ENCODE results near the gene SMIM22. TPM values are rescaled to one million over a fixed set of nuclear protein-coding genes. Genes with fewer than 3 reads are reported as not detected.

SMIM22 gene
- total RNA-seq, 1 experiment from 2014 or later = not detected

DNA sequence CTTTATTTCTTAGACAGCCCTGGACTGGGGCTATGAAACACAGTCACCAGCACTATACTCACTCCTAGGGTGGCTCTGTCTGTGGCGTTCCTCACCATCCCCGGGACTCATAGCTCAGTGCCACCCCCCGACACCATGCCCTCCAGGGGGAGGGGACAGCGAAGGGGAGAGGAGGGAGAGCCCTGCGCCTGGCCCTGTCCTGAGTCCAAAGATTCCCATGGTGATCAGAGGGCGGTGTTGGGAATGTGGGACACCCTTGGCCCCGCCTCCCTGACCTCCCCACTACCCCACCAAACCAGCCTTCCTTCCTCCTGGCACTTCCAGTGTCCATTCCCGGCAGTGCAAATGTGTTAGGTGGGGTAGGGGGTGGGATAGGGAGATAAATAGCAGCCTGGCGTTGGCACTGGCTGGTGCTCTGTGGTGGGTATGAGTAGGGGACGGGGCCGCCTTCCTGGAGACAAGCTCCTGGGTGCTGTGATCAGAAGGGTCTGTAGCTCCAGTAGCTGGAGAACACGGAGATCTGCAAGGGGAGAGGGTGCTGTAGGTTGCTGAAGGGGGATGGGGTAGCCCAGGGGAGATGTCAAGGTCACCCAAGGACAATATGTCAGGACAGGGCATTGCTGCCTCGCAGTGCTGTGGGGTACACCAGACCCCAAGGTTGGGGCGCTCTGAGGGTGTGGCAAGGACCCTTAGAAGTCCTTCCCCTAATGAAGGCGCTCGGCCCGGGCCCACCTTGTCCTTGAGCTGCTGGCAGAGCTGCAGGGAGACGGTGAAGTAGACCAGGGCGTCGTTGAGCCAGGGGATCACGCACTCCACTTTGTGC lies 2.0 kb downstream of the SMIM22 start:
- Histone ChIP-seq H3K4me3 (ENCODE audit: low read depth, low read length) (no peak overlapping the region), H3K4me1 (peaks cover 9% of the 10 kb centered on the region; the same call in 1 of the 2 replicates), H3K36me3 (ENCODE audit: control insufficient read depth, insufficient read depth, low read length) (no peaks in the 10 kb centered on the region), H3K27me3 (replicated peaks; ENCODE audit: control insufficient read depth, insufficient read depth, low read length) (no peaks in the 10 kb centered on the region), H3K9me3 (no peaks in the 10 kb centered on the region)
- H3K27me3 Mint-ChIP-seq (ENCODE audit: insufficient read depth, unreplicated experiment) = no peaks in the 10 kb centered on the region
- no peak overlapping the region for H3K27ac Mint-ChIP-seq (ENCODE audit: unreplicated experiment)
- no peaks in the 10 kb centered on the region for H3K9me3 Mint-ChIP-seq (ENCODE audit: unreplicated experiment)
- no peaks in the 10 kb centered on the region for H3K4me1 Mint-ChIP-seq (ENCODE audit: low read depth, unreplicated experiment)
- CTCF ChIA-PET = no interaction called here
- TF ChIP-seq, protein P1, sequence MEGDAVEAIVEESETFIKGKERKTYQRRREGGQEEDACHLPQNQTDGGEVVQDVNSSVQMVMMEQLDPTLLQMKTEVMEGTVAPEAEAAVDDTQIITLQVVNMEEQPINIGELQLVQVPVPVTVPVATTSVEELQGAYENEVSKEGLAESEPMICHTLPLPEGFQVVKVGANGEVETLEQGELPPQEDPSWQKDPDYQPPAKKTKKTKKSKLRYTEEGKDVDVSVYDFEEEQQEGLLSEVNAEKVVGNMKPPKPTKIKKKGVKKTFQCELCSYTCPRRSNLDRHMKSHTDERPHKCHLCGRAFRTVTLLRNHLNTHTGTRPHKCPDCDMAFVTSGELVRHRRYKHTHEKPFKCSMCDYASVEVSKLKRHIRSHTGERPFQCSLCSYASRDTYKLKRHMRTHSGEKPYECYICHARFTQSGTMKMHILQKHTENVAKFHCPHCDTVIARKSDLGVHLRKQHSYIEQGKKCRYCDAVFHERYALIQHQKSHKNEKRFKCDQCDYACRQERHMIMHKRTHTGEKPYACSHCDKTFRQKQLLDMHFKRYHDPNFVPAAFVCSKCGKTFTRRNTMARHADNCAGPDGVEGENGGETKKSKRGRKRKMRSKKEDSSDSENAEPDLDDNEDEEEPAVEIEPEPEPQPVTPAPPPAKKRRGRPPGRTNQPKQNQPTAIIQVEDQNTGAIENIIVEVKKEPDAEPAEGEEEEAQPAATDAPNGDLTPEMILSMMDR (IDR thresholded peaks at IDR 0.05; ENCODE audit: insufficient read depth in 1 of 2, low read depth in 1 of 2, low read length in 1 of 2, severe bottlenecking in 1 of 2, unreplicated experiment in 1 of 2) = no peak
- POLR2A ChIA-PET = no interaction called here
- DNase-seq = no peak
- no TSS peak for BruUV-seq (replicated peaks)
- H3K36me3 Mint-ChIP-seq (ENCODE audit: insufficient read depth, unreplicated experiment) = peaks cover 5% of the 10 kb centered on the region
- intact Hi-C loops (cut with micrococcal nuclease; ENCODE audit: unreplicated experiment) = no loop called here
- no peak overlapping the region for H3K4me3 Mint-ChIP-seq (ENCODE audit: unreplicated experiment)

DNA sequence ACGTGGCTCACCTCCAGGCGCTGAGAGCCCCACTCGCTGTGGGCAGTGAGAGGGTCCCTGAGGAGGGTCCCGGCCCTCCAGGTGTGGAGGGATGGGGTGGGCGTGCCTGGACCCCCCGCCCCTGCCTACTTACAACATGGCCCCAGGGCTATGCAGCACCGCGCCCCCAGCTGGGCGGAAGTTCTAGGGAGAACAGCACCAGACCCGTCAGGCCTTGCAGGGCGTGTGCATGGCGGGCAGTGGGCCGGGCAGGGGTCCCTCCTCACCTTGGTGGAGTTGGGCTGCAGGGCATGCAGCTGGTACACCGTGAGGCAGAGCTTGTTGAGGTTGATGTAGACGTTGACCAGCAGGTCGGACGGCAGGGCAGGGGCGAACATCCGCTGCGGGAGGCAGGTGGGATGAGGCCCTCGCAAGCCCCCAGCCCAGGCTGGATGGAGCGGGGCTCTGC lies 2.7 kb downstream of the SMIM22 start:
- TF ChIP-seq, protein P1 (IDR thresholded peaks at IDR 0.05; ENCODE audit: insufficient read depth in 1 of 2, low read depth in 1 of 2, low read length in 1 of 2, severe bottlenecking in 1 of 2, unreplicated experiment in 1 of 2) = no peak
- H3K27me3 Mint-ChIP-seq (ENCODE audit: insufficient read depth, unreplicated experiment) = no peaks in the 10 kb centered on the region
- Histone ChIP-seq H3K4me3 (ENCODE audit: low read depth, low read length) (no peak overlapping the region), H3K9me3 (no peaks in the 10 kb centered on the region), H3K36me3 (ENCODE audit: control insufficient read depth, insufficient read depth, low read length) (no peaks in the 10 kb centered on the region), H3K4me1 (peaks cover 9% of the 10 kb centered on the region; the same call in 1 of the 2 replicates), H3K27me3 (replicated peaks; ENCODE audit: control insufficient read depth, insufficient read depth, low read length) (no peaks in the 10 kb centered on the region)
- H3K36me3 Mint-ChIP-seq (ENCODE audit: insufficient read depth, unreplicated experiment) = peaks cover 11% of the 10 kb centered on the region
- H3K9me3 Mint-ChIP-seq (ENCODE audit: unreplicated experiment) = no peaks in the 10 kb centered on the region
- no peaks in the 10 kb centered on the region for H3K4me1 Mint-ChIP-seq (ENCODE audit: low read depth, unreplicated experiment)
- BruUV-seq (replicated peaks) = no TSS peak
- ChIA-PET CTCF (no interaction called here), POLR2A (no interaction called here)
- no peak overlapping the region for H3K27ac Mint-ChIP-seq (ENCODE audit: unreplicated experiment)
- DNase-seq = no peak
- no peak overlapping the region for H3K4me3 Mint-ChIP-seq (ENCODE audit: unreplicated experiment)
- intact Hi-C loops (cut with micrococcal nuclease; ENCODE audit: unreplicated experiment) = no loop called here

DNA sequence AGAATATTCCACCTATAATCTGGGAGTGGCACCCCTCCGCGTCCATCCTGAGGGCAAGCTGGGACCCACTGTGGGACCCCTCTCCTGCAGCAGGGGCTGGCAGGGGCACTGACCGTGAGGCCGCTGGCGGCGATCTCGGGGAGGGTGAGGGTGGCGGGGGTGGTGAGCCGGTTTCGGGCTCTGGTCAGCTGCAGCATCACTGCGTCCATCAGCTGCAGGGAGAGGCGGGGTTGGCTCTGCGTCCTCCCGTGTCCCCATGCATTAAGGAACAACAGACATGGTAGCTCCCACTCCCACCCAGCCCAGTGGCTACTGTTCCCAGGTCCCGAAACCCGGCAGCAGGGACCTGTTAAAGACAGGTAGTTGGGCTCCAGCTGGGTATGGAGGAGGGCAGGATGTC lies 3.3 kb downstream of the SMIM22 start:
- Mint-ChIP-seq H3K27me3 (ENCODE audit: insufficient read depth, unreplicated experiment) (no peaks in the 10 kb centered on the region), H3K27ac (ENCODE audit: unreplicated experiment) (no peak overlapping the region), H3K4me3 (ENCODE audit: unreplicated experiment) (no peak overlapping the region), H3K9me3 (ENCODE audit: unreplicated experiment) (no peaks in the 10 kb centered on the region), H3K36me3 (ENCODE audit: insufficient read depth, unreplicated experiment) (peaks cover 14% of the 10 kb centered on the region), H3K4me1 (ENCODE audit: low read depth, unreplicated experiment) (peaks cover 2% of the 10 kb centered on the region)
- intact Hi-C loops (cut with micrococcal nuclease; ENCODE audit: unreplicated experiment) = no loop called here
- ChIA-PET POLR2A (no interaction called here), CTCF (no interaction called here)
- TF ChIP-seq, protein P1 (IDR thresholded peaks at IDR 0.05; ENCODE audit: insufficient read depth in 1 of 2, low read depth in 1 of 2, low read length in 1 of 2, severe bottlenecking in 1 of 2, unreplicated experiment in 1 of 2) = no peak
- no peak overlapping the region for H3K4me3 ChIP-seq (ENCODE audit: low read depth, low read length)
- no peak for DNase-seq
- peaks cover 9% of the 10 kb centered on the region; the same call in 1 of the 2 replicates for H3K4me1 ChIP-seq
- no TSS peak for BruUV-seq (replicated peaks)
- no peaks in the 10 kb centered on the region for H3K36me3 ChIP-seq (ENCODE audit: control insufficient read depth, insufficient read depth, low read length)
- H3K9me3 ChIP-seq = no peaks in the 10 kb centered on the region
- H3K27me3 ChIP-seq (replicated peaks; ENCODE audit: control insufficient read depth, insufficient read depth, low read length) = no peaks in the 10 kb centered on the region

Data from Caco-2 (cell line).